Thymus (tissue), 11 donors: Measurements from ENCODE around the gene ABL2. TPM values are rescaled to one million over a fixed set of nuclear protein-coding genes. Genes with fewer than 3 reads are reported as not detected.
A peak's percentile ranks its signal among the peaks of the same experiment; 100 is the strongest.

ENCODE experiments used
- DNase-seq, 9 donors: peaks; one replicate each; pipeline ENCODE4 v3.0.0-alpha.2; 2013; ENCODE audit warnings: low spot score in 9 of 9, low read depth in 6 of 9, missing footprints in 1 of 9
- H3K27ac ChIP-seq, 2 donors: one replicate each; pipeline ENCODE4 v1.5.1; 2013; ENCODE audit warnings: control low read depth in 1 of 2, low read depth in 1 of 2, low read length in 1 of 2, mild to moderate bottlenecking in 1 of 2, moderate library complexity in 1 of 2
- H3K27me3 ChIP-seq, 2 donors: one replicate each; pipeline ENCODE4 v1.5.1; 2013; ENCODE audit warnings: low read length in 1 of 2; ENCODE audit not compliant: control insufficient read depth in 2 of 2, insufficient read depth in 1 of 2
- H3K36me3 ChIP-seq, 2 donors: one replicate each; pipeline ENCODE4 v1.5.1; 2013; ENCODE audit warnings: low read length in 1 of 2, mild to moderate bottlenecking in 1 of 2, moderate library complexity in 1 of 2; ENCODE audit not compliant: control insufficient read depth in 2 of 2, insufficient read depth in 2 of 2
- H3K4me1 ChIP-seq, 2 donors: one replicate each; pipeline ENCODE4 v1.5.1; 2013; ENCODE audit warnings: low read length in 2 of 2; ENCODE audit not compliant: control insufficient read depth in 2 of 2, insufficient read depth in 2 of 2
- H3K4me3 ChIP-seq, 2 donors: one replicate each; pipeline ENCODE4 v1.5.1; 2013; ENCODE audit warnings: low read length in 2 of 2, control low read depth in 1 of 2, mild to moderate bottlenecking in 1 of 2
- H3K9me3 ChIP-seq, 2 donors: one replicate each; pipeline ENCODE4 v1.5.1; 2013; ENCODE audit warnings: low read length in 1 of 2, mild to moderate bottlenecking in 1 of 2; ENCODE audit not compliant: control insufficient read depth in 2 of 2, insufficient read depth in 1 of 2
- WGBS: extraction: QIAGEN DNeasy Blood & Tissue Kit; methylation state at CpG from one replicate; pipeline ENCODE4 v1.1.7; 2013; 5-methylcytosine and 5-hydroxymethylcytosine counted together
- polyA plus RNA-seq: library from polyadenylated mRNA; stranded (reverse); fragments of 200-250 nt; gene quantifications from one replicate; pipeline ENCODE4 v1.2.3, GENCODE V29; 2013
- total RNA-seq: library from RNA; stranded (reverse); fragments of 120-200 nt; gene quantifications from one replicate; pipeline ENCODE4 v1.2.4, GENCODE V29; 2013
- donor health status: healthy.

Gene ABL2
- total and polyA plus RNA-seq, 2 donors: 3.5 to 3.6 TPM

- Histone ChIP-seq H3K4me3 (no peak overlapping the region), H3K4me1 (peaks cover 6 to 13% of the 10 kb centered on the region in 2 donors), H3K27ac (no peak overlapping the region), H3K9me3 (no peaks in the 10 kb centered on the region), H3K27me3 (no peaks in the 10 kb centered on the region), H3K36me3 (peaks cover 16 to 24% of the 10 kb centered on the region in 2 donors)
- 98% methylated on average over 3 of the region's 3 CpGs for WGBS
- no peak for DNase-seq
Observed at GRCh38 chr1:179104611-179105250, 124.7 kb downstream of the ABL2 start.

- Histone ChIP-seq H3K4me3 (no peak overlapping the region), H3K9me3 (no peaks in the 10 kb centered on the region), H3K4me1 (peaks cover 6 to 13% of the 10 kb centered on the region in 2 donors), H3K27me3 (no peaks in the 10 kb centered on the region), H3K36me3 (peaks cover 16 to 20% of the 10 kb centered on the region in 2 donors), H3K27ac (no peak overlapping the region)
- DNase-seq: no peak
- WGBS: 98% methylated on average over 1 of the region's 1 CpG
Observed at GRCh38 chr1:179103999-179104398, 125.5 kb downstream of the ABL2 start.

GRCh38 chr1:179101566-179101965 lies 127.9 kb downstream of the ABL2 start:
- Histone ChIP-seq H3K4me1 (peaks cover 6 to 13% of the 10 kb centered on the region in 2 donors), H3K9me3 (no peaks in the 10 kb centered on the region), H3K27me3 (no peaks in the 10 kb centered on the region), H3K4me3 (no peak overlapping the region), H3K27ac (no peak overlapping the region), H3K36me3 (peaks cover 4 to 7% of the 10 kb centered on the region in 2 donors)
- 97% methylated on average over 4 of the region's 4 CpGs for WGBS
- no peak for DNase-seq

- peaks cover 6 to 13% of the 10 kb centered on the region in 2 donors for H3K4me1 ChIP-seq
- H3K27me3 ChIP-seq: no peaks in the 10 kb centered on the region
- WGBS: over 99% methylated on average over 4 of the region's 4 CpGs
- H3K27ac ChIP-seq: peak overlapping the region in 1 of 2 donors; percentile 18
- H3K9me3 ChIP-seq: no peaks in the 10 kb centered on the region
- DNase-seq: no peak
- no peak overlapping the region for H3K4me3 ChIP-seq
- peaks cover 19 to 22% of the 10 kb centered on the region in 2 donors for H3K36me3 ChIP-seq
Observed at GRCh38 chr1:179099891-179100290, 129.6 kb downstream of the ABL2 start.

GRCh38 chr1:179095924-179096323 lies 133.6 kb downstream of the ABL2 start:
- H3K27ac ChIP-seq: no peak overlapping the region
- peaks cover 3 to 5% of the 10 kb centered on the region in 2 donors for H3K4me1 ChIP-seq
- no peak for DNase-seq
- H3K9me3 ChIP-seq: peaks cover 0 to 3% of the 10 kb centered on the region in 2 donors
- WGBS: 96% methylated on average over 3 of the region's 3 CpGs
- H3K4me3 ChIP-seq: no peak overlapping the region
- H3K36me3 ChIP-seq: peaks cover 47 to 55% of the 10 kb centered on the region in 2 donors
- no peaks in the 10 kb centered on the region for H3K27me3 ChIP-seq

GRCh38 chr1:179095377-179095776 lies 134.1 kb downstream of the ABL2 start:
- no peaks in the 10 kb centered on the region for H3K4me1 ChIP-seq
- H3K27ac ChIP-seq: no peak overlapping the region

GRCh38 chr1:179094818-179095217 lies 134.7 kb downstream of the ABL2 start:
- Histone ChIP-seq H3K4me1 (no peaks in the 10 kb centered on the region), H3K27me3 (no peaks in the 10 kb centered on the region), H3K27ac (no peak overlapping the region), H3K9me3 (peaks cover 0 to 3% of the 10 kb centered on the region in 2 donors), H3K36me3 (peaks cover 56 to 65% of the 10 kb centered on the region in 2 donors), H3K4me3 (no peak overlapping the region)
- no peak for DNase-seq
- WGBS: 97% methylated on average over 5 of the region's 5 CpGs

More at GRCh38 chr1:179095377-179095776, 134.1 kb downstream of the ABL2 start:
- no peak for DNase-seq
- 97% methylated on average over 4 of the region's 4 CpGs for WGBS
- peaks cover 0 to 3% of the 10 kb centered on the region in 2 donors for H3K9me3 ChIP-seq
- H3K4me3 ChIP-seq: no peak overlapping the region
- peaks cover 53 to 60% of the 10 kb centered on the region in 2 donors for H3K36me3 ChIP-seq
- no peaks in the 10 kb centered on the region for H3K27me3 ChIP-seq

GRCh38 chr1:179092896-179093461 lies 136.5 kb downstream of the ABL2 start:
- Histone ChIP-seq H3K27me3 (no peaks in the 10 kb centered on the region), H3K4me3 (no peak overlapping the region), H3K4me1 (no peaks in the 10 kb centered on the region), H3K27ac (no peak overlapping the region), H3K9me3 (peaks cover 0 to 3% of the 10 kb centered on the region in 2 donors), H3K36me3 (peaks cover 63 to 70% of the 10 kb centered on the region in 2 donors)
- 95% methylated on average over 9 of the region's 9 CpGs for WGBS
- no peak for DNase-seq

- no peak for DNase-seq
- H3K27ac ChIP-seq: no peak overlapping the region
- peaks cover 0 to 3% of the 10 kb centered on the region in 2 donors for H3K9me3 ChIP-seq
- 97% methylated on average over 5 of the region's 5 CpGs for WGBS
- H3K4me1 ChIP-seq: no peaks in the 10 kb centered on the region
- no peaks in the 10 kb centered on the region for H3K27me3 ChIP-seq
- H3K4me3 ChIP-seq: no peak overlapping the region
- peaks cover 66 to 70% of the 10 kb centered on the region in 2 donors for H3K36me3 ChIP-seq
Observed at GRCh38 chr1:179091691-179092165, 137.7 kb downstream of the ABL2 start.
